ENCODE measurements around the gene EIF4B.

EIF4B gene

DNA sequence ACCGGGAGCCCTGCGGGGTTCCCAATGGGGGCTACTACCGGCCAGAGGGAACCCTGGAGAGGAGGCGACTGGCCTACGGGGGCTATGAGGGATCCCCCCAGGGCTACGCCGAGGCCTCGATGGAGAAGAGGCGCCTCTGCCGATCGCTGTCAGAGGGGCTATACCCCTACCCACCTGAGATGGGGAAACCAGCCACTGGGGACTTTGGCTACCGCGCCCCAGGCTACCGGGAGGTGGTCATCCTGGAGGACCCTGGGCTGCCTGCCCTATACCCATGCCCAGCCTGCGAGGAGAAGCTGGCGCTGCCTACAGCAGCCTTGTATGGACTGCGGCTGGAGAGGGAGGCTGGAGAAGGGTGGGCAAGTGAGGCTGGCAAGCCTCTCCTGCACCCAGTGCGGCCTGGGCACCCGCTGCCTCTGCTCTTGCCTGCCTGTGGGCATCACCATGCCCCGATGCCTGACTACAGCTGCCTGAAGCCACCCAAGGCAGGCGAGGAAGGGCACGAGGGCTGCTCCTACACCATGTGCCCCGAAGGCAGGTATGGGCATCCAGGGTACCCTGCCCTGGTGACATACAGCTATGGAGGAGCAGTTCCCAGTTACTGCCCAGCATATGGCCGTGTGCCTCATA is 53.3 kb downstream of the EIF4B start:
- no peak for DNase-seq (ENCODE audit: low spot score)

DNA sequence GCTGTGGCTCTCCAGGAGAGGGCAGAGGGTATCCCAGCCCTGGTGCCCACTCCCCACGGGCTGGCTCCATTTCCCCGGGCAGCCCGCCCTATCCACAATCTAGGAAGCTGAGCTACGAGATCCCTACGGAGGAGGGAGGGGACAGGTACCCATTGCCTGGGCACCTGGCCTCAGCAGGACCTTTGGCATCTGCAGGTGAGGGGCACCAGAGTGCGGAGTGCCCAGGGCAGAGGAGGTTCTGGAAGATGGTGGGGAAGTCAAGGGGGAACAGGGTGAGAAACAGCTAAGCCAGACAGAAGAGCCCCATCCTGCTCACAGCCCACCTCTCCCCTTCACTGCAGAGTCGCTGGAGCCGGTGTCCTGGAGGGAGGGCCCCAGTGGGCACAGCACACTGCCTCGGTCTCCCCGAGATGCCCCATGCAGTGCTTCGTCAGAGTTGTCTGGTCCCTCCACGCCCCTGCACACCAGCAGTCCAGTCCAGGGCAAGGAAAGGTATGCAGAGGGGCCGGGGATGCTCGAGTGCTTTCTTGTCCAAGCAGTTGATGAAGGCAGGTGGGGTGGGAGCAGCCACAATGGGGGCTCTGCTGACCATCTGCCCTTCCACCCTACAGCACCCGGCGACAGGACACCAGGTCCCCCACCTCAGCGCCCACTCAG is 53.9 kb downstream of the EIF4B start:
- peak; percentile 66 for DNase-seq (ENCODE audit: low spot score)

DNA sequence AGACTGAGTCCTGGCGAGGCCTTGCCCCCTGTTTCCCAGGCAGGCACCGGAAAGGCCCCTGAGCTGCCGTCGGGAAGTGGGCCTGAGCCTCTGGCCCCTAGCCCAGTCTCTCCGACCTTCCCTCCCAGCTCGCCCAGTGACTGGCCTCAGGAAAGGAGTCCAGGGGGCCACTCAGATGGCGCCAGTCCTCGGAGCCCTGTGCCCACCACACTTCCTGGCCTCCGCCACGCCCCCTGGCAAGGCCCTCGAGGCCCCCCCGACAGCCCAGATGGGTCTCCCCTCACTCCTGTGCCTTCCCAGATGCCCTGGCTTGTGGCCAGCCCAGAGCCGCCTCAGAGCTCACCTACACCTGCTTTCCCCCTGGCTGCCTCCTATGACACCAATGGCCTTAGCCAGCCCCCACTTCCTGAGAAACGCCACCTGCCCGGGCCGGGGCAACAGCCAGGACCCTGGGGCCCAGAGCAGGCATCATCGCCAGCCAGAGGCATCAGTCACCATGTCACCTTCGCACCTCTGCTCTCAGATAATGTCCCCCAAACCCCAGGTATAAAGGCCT is 54.5 kb downstream of the EIF4B start:
- no peak for DNase-seq (ENCODE audit: low spot score)

DNA sequence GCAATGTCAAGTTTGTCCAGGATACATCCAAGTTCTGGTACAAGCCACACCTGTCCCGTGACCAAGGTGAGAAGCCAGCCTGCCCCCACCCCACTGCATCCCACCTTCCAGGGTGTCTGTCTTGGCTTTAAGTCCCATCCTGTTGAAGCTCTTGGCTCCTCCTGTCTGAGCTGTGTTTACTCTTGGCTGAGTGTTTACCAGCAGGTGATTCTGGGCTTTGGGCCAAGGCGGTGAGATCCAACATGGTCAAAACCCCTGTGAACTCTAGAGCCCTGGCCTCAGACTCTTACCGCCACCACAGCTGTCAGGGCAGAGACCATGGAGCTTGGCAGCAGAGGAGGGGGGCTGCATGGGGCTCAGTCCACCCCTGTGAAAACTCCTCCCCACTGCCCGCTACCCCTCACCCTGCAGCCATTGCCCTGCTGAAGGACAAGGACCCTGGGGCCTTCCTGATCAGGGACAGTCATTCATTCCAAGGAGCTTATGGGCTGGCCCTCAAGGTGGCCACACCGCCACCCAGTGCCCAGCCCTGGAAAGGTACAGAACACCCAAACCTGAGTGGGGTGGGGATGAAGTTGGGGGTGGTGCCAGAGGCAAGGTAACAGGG is 55.3 kb downstream of the EIF4B start:
- no peak for DNase-seq (ENCODE audit: low spot score)

DNA sequence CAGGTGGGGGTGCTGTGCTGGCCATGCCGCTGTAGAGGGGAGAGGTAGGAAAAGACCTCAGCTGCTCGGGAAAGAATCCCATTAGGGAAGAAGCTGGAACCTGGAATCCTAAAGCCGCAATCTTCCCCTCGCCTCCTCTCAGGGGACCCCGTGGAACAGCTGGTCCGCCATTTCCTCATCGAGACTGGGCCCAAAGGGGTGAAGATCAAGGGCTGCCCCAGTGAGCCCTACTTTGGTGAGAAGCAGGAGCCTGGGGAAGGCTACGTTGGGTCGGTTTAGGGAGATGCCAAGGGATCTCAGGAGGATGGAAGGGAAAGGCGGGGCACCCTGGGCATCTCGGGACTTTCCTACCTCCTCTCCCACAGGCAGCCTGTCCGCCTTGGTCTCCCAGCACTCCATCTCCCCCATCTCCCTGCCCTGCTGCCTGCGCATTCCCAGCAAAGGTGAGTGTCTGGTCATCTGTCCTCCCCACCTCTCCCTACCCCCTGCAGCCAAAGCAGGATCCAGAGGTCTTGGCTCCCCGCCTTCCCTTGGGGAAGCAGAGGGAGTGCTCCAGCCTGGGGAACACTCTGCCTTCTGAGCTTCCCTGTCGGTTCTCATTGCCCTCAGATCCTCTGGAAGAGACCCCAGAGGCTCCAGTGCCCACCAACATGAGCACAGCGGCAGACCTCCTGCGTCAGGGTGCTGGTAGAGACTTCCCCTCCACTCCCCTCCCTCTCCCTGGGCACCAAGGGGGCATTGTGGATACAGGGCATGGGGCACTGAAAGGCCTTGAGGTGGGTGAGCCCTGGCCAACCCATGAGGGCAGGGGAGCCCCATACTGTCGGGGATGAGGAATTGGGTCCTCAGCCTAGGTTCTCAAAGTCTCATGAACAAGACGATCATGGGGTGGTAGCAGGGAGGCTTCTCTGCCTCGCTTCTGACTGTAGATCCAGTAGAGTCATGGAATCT is 56.0 kb downstream of the EIF4B start:
- DNase-seq (ENCODE audit: low spot score) = no peak

DNA sequence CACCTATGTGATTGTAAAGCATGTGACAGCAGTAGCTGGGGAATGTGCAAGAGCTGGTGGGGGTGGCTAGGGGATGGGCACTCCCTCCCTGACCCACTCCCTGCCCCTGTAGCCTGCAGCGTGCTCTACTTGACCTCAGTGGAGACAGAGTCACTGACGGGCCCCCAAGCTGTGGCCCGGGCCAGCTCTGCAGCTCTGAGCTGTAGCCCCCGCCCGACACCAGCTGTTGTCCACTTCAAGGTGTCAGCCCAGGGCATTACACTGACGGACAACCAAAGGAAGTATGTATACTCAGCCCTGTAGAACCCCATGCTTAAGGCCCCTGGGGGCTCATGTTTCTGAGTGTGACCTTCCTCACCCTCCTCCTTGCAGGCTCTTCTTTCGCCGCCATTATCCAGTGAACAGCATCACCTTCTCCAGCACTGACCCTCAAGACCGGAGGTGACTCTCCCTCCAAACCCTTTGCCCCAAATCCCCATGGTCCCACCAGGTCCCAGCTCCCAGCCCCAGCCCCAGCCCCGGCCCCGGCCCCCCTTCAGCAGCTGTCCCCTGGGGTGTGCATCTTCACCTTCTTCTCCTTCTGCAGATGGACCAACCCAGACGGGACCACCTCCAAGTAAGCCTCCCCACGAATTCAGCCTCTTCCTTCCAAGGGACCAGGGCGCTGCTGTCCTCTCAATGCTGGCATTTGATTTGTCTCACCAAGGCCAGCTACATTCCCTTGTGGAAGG is 56.9 kb downstream of the EIF4B start:
- DNase-seq (ENCODE audit: low spot score) = peak; percentile 50

DNA sequence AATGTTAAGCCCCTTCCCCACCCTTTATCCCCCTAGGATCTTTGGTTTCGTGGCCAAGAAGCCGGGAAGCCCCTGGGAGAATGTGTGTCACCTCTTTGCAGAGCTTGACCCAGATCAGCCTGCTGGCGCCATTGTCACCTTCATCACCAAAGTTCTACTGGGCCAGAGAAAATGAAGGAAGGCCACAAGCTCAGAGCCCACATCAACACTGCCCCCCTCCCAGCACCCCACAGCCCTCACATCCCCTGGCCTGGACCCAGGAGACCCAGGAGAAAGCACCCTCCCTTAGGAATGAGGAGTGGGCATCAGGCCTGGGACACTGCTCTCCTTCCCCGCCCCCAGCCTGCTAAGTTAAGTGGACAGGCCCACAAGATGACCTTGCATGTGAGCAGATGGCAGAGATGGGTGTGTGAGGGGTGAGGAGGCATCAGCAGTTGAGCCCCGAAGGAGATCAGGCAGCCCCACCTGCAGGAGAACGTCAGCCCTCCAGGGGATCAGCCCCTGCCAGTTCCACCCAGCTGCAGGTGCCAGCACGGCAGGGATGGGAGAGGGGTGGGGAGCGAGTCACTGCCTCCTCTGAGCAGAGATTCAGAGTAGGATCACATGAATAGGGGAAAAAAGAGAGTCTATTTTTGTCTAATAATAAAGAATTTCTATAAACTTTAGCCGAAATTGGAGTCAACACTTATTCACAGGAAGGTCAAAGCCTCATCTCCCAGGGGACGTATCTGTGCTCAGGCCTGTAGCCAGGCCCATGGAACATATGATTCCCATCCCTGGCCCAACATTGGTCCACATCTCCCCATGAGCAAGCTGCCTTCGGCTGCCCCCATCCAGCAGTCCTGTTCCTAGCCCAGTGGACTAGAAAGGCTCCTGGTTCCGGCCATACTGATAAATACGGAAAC is 57.7 kb downstream of the EIF4B start:
- DNase-seq (ENCODE audit: low spot score) = peak; percentile 67

DNA sequence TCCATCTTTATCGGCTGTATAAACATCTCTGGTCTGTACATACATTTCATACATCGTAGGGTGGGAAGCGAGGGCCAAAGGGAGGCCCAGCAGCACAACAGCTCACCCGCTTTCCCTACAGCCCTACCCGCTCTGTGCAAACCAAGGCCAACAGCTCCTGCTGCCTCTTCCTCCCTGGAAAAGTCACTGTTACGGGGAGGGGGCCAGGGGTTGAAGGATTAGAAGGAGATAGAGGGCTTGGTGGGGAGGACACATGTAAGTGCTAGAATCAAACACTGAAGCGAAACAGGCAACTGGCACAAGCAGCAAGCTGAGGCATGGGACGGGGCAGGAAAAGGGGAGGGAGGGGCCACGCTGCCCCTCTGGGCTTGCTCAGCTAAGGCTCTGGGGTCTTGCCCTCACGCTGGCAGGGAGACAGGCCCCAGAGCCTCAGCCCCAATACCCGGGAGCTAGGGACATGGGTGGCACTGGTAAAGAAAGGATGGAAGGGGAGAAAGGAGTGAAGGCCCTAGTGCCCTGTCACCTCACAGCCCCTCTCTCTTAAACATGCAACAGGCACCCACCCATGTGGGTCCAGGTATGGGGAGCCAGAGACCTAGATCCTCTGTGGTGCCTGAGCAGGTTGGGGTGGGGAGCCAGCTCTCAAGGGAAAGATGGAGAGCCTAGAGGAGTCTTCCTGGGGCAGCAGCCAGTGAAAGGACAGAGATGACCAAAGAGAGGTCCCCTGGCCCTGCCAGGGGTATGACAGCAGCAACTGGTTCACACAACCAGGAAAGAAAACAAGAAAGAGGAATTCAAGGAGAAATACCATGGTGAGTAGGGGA is 58.6 kb downstream of the EIF4B start:
- DNase-seq (ENCODE audit: low spot score) = peak; percentile 64

DNA sequence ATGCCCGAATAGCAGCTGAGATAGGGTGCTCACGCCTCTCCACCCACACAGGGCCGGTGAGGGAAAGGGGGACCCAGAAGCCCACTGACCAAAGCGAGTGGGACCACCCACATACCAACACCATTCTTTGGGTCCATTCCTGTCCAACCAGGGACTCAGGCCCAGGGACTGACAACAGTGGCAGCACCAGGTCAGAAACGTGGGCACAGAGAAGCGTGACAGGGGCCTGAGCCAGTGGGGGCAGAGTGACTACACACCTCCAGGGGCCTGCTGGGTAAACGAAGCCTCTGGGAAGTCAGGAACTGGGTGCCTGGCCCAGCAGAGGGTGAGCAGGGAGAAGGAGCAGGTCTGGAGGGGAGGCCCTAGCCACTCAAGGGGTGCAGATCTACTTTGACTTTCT is 59.2 kb downstream of the EIF4B start:
- peak; percentile 61 for DNase-seq (ENCODE audit: low spot score)

DNA sequence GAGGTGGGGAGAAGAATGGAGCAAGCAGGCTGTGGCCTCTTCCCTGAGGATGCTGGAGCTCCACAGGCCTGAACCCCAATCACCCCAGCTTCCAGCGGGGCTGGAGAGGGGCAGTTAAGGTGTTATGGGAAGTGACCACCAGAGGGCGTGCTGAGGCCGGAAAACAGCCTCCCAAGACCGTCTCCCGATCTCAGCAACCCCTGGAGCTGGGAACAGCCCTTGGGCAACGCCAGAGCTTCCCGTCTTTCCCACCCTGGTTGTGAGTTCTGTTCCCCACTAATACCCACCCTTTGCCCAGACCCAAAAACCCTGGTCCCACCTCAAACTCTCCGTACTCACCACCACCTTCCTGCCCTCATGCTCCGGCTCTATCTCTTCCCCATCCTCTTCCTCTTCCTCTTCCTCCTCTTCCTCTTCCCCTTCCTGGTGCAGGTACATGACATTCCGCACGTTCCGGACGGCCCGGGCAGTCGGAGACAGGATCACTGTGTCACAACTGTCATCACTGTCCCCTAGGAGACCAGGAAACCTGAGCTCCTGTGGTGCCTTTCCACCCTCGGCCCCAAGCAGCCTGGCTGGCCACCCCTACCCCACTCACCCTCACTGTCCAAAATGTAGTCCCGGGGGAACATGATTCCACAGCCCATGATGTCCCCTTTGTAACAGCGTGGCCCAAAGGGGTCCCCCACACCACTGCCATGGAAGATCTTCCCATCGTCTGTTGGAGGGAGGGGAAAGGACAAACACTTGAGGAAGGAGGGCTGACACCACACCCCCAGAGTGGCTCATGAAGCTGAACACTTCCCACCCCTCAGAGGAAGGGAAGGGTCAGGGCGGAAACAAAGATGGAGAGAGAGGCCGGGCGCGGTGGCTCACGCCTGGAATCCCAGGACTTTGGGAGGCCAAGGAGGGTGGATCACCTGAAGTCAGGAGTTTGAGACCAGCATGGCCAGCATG is 60.0 kb downstream of the EIF4B start:
- DNase-seq (ENCODE audit: low spot score) = peak; percentile 88

DNA sequence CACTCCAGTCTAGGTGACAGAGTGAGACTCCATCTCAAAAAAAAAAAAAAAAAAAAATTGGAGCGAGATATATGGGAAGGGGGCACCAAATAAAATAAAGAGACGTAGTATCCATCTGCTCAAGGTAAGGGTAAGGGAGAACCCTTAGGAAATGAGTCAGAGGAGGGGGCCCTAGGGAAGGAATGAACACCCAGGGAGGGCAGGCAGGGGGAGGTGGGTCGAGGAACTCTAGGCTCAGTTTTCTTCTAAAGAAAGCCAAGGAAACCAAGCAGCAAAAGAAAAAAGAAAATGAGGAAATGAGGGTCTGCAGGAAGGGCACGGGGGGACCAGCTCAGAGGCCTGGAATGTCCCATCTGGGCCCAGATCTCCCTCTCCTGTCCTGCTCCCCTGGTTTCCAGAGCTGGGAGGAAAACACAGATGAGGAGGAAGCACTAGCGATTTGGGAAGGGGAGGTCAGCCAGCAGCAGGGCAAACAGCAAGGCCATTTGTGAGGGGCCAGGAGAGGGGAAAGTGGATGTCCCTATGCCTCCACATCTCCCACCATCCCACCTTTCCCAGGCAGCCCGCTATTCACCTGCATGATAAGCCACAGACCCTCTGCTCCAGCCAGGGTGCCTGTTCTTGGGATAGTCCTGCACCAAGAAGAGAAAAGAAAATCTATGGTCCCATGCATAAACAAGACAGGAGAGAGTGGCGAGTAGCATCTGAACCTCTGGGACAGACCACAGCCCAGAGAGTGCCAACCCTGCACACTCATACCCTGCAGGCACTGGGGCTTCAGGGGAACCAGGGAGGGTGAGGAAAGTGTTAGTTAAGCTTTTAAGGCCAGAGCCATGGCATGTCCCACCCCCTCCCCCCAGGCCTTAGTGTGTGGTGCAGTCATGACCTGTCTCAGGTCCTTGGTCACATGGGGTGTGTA is 61.1 kb downstream of the EIF4B start:
- DNase-seq (ENCODE audit: low spot score) = no peak

DNA sequence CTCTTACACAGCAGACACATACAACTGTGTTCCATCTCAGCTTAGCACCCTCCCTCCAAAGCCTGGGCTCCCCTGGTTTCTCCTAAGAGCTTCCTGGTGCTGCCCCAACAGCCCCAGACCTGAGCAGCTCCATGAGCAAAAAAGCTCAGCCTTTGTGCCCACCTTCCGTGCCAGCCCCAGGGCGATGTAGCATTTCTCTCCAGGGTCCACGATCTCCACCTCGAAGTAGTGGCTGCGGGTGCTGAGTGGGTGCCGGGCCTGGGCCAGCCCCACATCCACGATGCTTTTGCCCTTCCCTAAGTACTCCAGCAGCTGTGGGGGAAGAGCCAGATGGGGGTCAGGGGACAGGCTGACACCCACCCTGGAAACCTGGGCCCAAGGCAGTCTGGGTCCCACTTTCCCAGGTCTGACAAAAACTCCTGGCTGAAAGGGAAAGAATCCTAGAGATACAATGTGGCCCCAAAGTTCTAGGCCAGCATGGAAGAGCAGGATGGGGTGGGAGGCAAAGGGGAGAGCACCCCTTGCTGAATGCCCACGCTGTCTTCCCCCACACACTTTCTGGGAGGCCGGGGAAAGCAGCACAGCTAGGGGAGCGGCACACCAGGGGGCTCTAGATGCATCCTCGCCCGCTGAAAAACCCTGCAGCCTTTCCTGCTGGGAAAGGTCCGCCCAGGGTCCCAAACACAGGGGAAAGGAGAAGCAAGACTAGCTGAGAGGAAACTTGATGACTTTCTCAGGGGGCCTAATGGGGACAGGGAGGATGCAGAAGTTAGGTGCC is 61.9 kb downstream of the EIF4B start:
- DNase-seq (ENCODE audit: low spot score) = no peak

DNA sequence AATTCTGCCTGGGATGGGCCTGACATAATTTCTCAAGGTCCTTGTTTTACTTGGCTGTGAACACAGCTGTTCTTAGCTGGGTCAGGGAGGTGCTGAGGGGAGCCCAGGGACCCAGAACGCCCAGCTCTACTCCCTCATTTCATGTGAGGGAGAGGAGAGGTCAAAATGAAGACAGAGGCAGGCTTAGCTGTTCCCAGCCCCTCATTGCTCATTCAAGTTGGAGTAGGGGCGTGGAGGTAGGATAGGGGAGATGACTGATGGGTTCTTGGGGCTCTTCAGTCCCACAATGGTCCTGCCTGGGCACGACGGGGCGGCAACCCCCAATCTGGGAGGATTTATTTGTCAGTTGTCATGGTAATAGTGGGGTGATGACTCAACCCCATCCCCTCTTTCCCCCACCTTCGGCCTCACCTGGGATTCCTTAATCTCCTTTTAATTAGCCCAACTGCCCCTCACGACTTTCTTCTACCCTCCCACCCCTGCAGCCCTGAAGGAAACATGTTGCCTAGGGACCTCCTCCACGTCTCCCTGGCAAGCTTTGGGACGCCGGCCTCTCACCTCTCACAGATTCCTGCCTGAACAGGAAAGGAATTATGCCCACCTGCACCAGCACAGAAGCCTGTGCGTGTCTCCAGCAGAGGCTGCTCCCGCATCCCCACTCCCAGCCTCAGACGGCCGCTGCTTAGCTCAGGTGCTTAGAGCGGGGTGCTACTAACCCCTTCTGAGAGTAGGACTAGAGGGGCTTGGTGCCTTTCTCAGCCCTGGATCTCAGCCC is 62.7 kb downstream of the EIF4B start:
- DNase-seq (ENCODE audit: low spot score) = no peak

DNA sequence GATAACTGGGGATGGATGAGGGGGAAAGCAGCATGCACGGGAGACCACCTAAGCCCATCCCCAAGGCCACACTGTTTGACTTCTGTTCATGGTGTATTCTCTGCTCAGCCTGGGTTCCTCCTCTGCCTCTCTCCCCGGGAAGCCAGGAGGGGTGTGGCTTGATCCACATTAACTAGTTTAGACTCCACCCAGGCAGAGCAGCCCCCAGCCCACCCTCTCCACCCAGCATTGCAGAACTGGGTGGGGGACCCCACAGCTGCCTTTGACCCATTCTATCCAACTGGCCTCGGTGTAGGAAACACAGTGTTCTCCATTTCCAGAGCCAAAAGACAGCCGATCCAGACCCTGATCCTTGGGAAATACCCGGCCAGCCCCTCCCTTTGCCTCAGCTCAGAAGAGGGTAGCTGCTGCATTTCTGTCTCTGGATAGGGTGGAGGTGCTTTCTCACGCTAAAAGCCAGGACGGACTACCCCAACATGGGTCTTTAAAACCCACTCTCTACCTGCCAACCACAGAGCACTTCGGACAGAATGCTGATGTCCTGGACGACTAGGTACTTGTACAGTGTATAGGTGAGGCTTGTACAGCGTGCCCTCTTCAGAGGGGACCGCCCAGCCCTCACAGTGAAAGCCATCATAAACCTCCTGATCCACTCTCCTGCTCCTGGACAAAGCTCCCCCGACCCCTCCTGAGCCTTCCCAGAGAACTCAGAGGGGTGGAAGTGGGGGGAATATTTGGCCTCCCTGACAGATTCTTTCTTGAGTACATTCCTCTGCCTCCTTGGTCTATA is 63.6 kb downstream of the EIF4B start:
- DNase-seq (ENCODE audit: low spot score) = peak; percentile 77
